K562 (cell line): ENCODE results near the gene RNF17. TPM values are rescaled to one million over a fixed set of nuclear protein-coding genes. Genes with fewer than 3 reads are reported as not detected.

Experiments used
- ATAC-seq: fragments of 200-7000 bp; cut with Tn5 transposase; 3 replicates; pipeline ENCODE4 v1.9.1; 2020; ENCODE audit warnings: moderate library complexity
- BruUV-seq: library from RNA; stranded (reverse); fragments of 400-500 nt; replicated peaks from 2 replicates; lab custom pipeline; 2021; lab: Mats Ljungman, UMichigan
- CTCF ChIA-PET: fragments of 300-600 bp; formaldehyde crosslinking; extraction: SDS; loops from one replicate; lab custom pipeline; 2021; ENCODE audit warnings: low intra/inter-chr PET ratio; lab: Yijun Ruan, JAX
- POLR2A ChIA-PET: fragments of 300-600, 350-650 bp; sonication (Branson Sonifier 250); formaldehyde crosslinking; extraction: SDS; loops from one replicate; lab custom pipeline; 2021; ENCODE audit warnings: antibody characterized with exemption, inconsistent platforms; lab: Yijun Ruan, JAX
- DNase-seq, 4 experiments: peaks; one replicate each; pipeline versions ENCODE4 v3.0.0 to v3.0.0-alpha.2; 2011 to 2018; ENCODE audit warnings: low spot score in 3 of 4, mixed read lengths in 3 of 4; ENCODE audit errors: extremely low read depth in 1 of 4
- FAIRE-seq: peaks from 2 replicates; lab custom pipeline; 2011; peaks lifted over from hg19 to GRCh38; lab: Jason Lieb, UNC
- H2AFZ ChIP-seq: 2 replicates; pipeline ENCODE4 v1.6.0; 2011; ENCODE audit warnings: low read depth, low read length, control low read depth, inconsistent platforms
- H3K27ac ChIP-seq: fragments of 200-600 bp; 3 replicates; pipeline ENCODE4 v1.8.0; 2011; ENCODE audit warnings: low read depth, mild to moderate bottlenecking, control low read depth, inconsistent platforms, low read length, moderate library complexity, mixed read lengths; ENCODE audit errors: extremely low read depth
- H3K27me3 ChIP-seq, 2 experiments: fragments of 300-600 bp in 1 of 2; 2 replicates in 1 of 2; 3 replicates in 1 of 2; pipeline versions ENCODE4 v1.6.0 to v1.8.0; 2011; ENCODE audit warnings: inconsistent platforms in 2 of 2, low read length in 2 of 2, mild to moderate bottlenecking in 1 of 2, mixed read lengths in 1 of 2, moderate library complexity in 1 of 2; ENCODE audit not compliant: control insufficient read depth in 2 of 2, insufficient read depth in 2 of 2
- H3K36me3 ChIP-seq: fragments of 300-600 bp; 3 replicates; pipeline ENCODE4 v1.8.0; 2011; ENCODE audit warnings: mild to moderate bottlenecking, low read length, inconsistent platforms; ENCODE audit not compliant: control insufficient read depth, insufficient read depth
- H3K4me1 ChIP-seq, 2 experiments: fragments of 200-600 bp in 1 of 2; replicated peaks in 1 of 2; 2 replicates in 1 of 2; 3 replicates in 1 of 2; pipeline versions ENCODE4 v1.5.1 to v1.8.0; 2011; ENCODE audit warnings: inconsistent platforms in 2 of 2, low read length in 2 of 2, mild to moderate bottlenecking in 1 of 2, mixed read lengths in 1 of 2, moderate library complexity in 1 of 2; ENCODE audit not compliant: control insufficient read depth in 2 of 2, insufficient read depth in 2 of 2
- H3K4me2 ChIP-seq: 2 replicates; pipeline ENCODE4 v1.6.1; 2011; ENCODE audit warnings: low read length, control low read depth, inconsistent platforms, mixed read lengths; ENCODE audit not compliant: insufficient read depth
- H3K4me3 ChIP-seq: fragments of 200-600 bp; sonication (generic), shearing (Covaris generic); 2 replicates; pipeline ENCODE4 v1.5.1; 2016; ENCODE audit warnings: control low read depth, inconsistent platforms
- H3K79me2 ChIP-seq: fragments of 200-600 bp; 3 replicates; pipeline ENCODE4 v1.8.0; 2011; ENCODE audit warnings: low read length, inconsistent platforms; ENCODE audit not compliant: control insufficient read depth, insufficient read depth
- H3K9ac ChIP-seq, 2 experiments: 2 replicates each; pipeline versions ENCODE4 v1.6.0 to v1.6.1; 2011; ENCODE audit warnings: low read depth in 2 of 2, low read length in 2 of 2, control low read depth in 1 of 2, inconsistent platforms in 1 of 2, mild to moderate bottlenecking in 1 of 2, mixed read lengths in 1 of 2; ENCODE audit not compliant: insufficient read depth in 1 of 2
- H3K9me1 ChIP-seq: one replicate; pipeline ENCODE4 v1.6.0; 2011; ENCODE audit warnings: inconsistent platforms, mild to moderate bottlenecking, low read length, moderate library complexity; ENCODE audit not compliant: control insufficient read depth, insufficient read depth
- H3K9me3 ChIP-seq: replicated peaks from 2 replicates; pipeline ENCODE4 v1.5.1; 2011; ENCODE audit warnings: low read depth, low read length, inconsistent platforms; ENCODE audit not compliant: control insufficient read depth, insufficient read depth
- H4K20me1 ChIP-seq: replicated peaks from 2 replicates; pipeline ENCODE4 v1.6.1; 2011; ENCODE audit warnings: low read length, inconsistent platforms, mixed read lengths; ENCODE audit not compliant: control insufficient read depth, insufficient read depth
- MTA2 ChIP-seq: fragments of 450-650 bp; IDR thresholded peaks from 2 replicates; pipeline ENCODE4 v1.6.1; 2016; ENCODE audit warnings: low read depth
- PHF20 ChIP-seq: fragments of 450-650 bp; IDR thresholded peaks from 2 replicates; pipeline ENCODE4 v1.6.1; 2018; ENCODE audit not compliant: partially characterized antibody
- PHTF2 ChIP-seq: fragments of 250-450 bp; sonication (Bioruptor Pico); IDR thresholded peaks from 2 replicates; pipeline ENCODE4 v1.5.0; 2021; ENCODE audit warnings: mild to moderate bottlenecking
- SMARCB1 ChIP-seq: IDR thresholded peaks from 2 replicates; pipeline ENCODE4 v1.6.1; 2011; ENCODE audit warnings: improper control_type of control experiment, low read depth; ENCODE audit not compliant: insufficient read length
- whole genome bisulfite sequencing: fragments of 100-300 bp; shearing (Covaris generic); methylation state at CpG from one replicate; pipeline ENCODE4 v1.1.6; 2016; ENCODE audit warnings: low coverage, mixed read lengths; ENCODE audit not compliant: insufficient coverage; ENCODE audit errors: missing lambda C conversion rate; 5-methylcytosine and 5-hydroxymethylcytosine counted together
- in situ Hi-C: fragments of 300-500 bp; cut with MboI; formaldehyde crosslinking; loops from 4 replicates; pipeline ENCODE4 v1.15.0; 2018; ENCODE audit warnings: inconsistent platforms, mixed read lengths
- intact Hi-C: fragments of 100-400 bp; cut with micrococcal nuclease; formaldehyde crosslinking; loops from 2 replicates; pipeline ENCODE4 v1.14.2; 2022
- polyA plus RNA-seq, 8 experiments: library from polyadenylated mRNA; depleted of rRNA in 4 of 8; stranded (reverse) in 5 of 8; unstranded in 3 of 8; fragments of >200 nt; fragmentation: Nextera tagmentation in 2 of 8; fragmentation: Illumina TruSeq in 1 of 8; extraction: Ambion mirVana in 2 of 8; extraction: Trizol in 1 of 8; gene quantifications; 2 replicates each; pipeline versions ENCODE4 v1.2.1 to v1.2.3, GENCODE V29; 2011 to 2014; ENCODE audit warnings: inconsistent platforms in 1 of 8, missing spikeins in 1 of 8
- total RNA-seq, 7 experiments: library from RNA; depleted of rRNA in 6 of 7; stranded (reverse); fragments of >200 nt in 6 of 7; fragmentation: Illumina TruSeq in 2 of 7; extraction: Trizol in 2 of 7; gene quantifications; 2 replicates each; pipeline versions ENCODE4 v1.2.1 to v1.2.3, GENCODE V29; 2011 to 2021; ENCODE audit warnings: low replicate concordance in 1 of 7
- TF ChIP-seq, protein P1 (sequence below), 2 experiments: fragments of 450-650 bp; IDR thresholded peaks; 2 replicates each; pipeline ENCODE4 v1.6.1; 2018; ENCODE audit warnings: mild to moderate bottlenecking in 2 of 2, low read depth in 1 of 2; ENCODE audit not compliant: partially characterized antibody in 2 of 2
- TF ChIP-seq, protein P2 (sequence below): sonication (generic); formaldehyde crosslinking; IDR thresholded peaks from 2 replicates; pipeline ENCODE4 v1.8.0; 2022; ENCODE audit warnings: mild to moderate bottlenecking, missing genetic modification reagents

RNF17 gene
- total and polyA plus RNA-seq, 9 of the 15 experiments (the other 6 are each of a cell fraction or from before 2014, with no cell fraction given) = 0.11 to 0.90 (median 0.58) TPM

DNA sequence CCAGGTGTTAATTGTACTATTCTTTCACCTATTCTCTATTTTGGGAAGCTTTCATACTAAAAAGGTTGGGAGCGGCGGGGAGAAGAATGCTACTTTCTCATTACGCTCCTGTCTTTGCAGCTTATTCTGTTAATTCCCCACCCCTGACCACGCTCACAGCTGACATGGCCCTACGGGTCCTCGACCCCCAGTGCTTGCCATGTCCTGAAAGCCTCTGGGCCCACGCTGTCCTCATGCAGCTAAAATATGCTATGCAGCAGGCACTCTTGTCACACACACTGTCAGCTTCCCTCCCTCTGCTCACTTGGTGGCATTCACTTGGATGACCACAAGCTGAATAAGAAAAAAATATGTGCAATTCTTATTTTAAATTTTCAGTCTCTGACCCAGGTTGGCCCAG lies 126.3 kb downstream of the RNF17 start:
- Histone ChIP-seq H3K4me1 (peaks cover 0 to 9% of the 10 kb centered on the region in 2 experiments; a peak in 2 of 5 replicates), H3K27ac (no peak overlapping the region), H3K9me3 (no peaks in the 10 kb centered on the region), H3K9me1 (no peaks in the 10 kb centered on the region), H2AFZ (no peak overlapping the region), H3K9ac (no peak overlapping the region), H3K36me3 (peaks cover 81% of the 10 kb centered on the region; the same call in 1 of the 3 replicates), H3K79me2 (no peaks in the 10 kb centered on the region), H4K20me1 (no peaks in the 10 kb centered on the region), H3K4me2 (no peak overlapping the region), H3K27me3 (no peaks in the 10 kb centered on the region), H3K4me3 (no peak overlapping the region)
- FAIRE-seq (no peak), DNase-seq (no peak), ATAC-seq (no peak)
- ChIA-PET POLR2A (interaction anchor here (1.2 kb wide), 1 partner anchor 11 kb away, joined by 3 read pairs; no protein-coding TSS in a partner anchor), CTCF (no interaction called here)
- no TSS peak for BruUV-seq
- intact Hi-C loops (no loop called here), in situ Hi-C loops (no loop called here)
- 96% methylated on average over 3 of the region's 7 CpGs for WGBS
- TF ChIP-seq, protein P1, sequence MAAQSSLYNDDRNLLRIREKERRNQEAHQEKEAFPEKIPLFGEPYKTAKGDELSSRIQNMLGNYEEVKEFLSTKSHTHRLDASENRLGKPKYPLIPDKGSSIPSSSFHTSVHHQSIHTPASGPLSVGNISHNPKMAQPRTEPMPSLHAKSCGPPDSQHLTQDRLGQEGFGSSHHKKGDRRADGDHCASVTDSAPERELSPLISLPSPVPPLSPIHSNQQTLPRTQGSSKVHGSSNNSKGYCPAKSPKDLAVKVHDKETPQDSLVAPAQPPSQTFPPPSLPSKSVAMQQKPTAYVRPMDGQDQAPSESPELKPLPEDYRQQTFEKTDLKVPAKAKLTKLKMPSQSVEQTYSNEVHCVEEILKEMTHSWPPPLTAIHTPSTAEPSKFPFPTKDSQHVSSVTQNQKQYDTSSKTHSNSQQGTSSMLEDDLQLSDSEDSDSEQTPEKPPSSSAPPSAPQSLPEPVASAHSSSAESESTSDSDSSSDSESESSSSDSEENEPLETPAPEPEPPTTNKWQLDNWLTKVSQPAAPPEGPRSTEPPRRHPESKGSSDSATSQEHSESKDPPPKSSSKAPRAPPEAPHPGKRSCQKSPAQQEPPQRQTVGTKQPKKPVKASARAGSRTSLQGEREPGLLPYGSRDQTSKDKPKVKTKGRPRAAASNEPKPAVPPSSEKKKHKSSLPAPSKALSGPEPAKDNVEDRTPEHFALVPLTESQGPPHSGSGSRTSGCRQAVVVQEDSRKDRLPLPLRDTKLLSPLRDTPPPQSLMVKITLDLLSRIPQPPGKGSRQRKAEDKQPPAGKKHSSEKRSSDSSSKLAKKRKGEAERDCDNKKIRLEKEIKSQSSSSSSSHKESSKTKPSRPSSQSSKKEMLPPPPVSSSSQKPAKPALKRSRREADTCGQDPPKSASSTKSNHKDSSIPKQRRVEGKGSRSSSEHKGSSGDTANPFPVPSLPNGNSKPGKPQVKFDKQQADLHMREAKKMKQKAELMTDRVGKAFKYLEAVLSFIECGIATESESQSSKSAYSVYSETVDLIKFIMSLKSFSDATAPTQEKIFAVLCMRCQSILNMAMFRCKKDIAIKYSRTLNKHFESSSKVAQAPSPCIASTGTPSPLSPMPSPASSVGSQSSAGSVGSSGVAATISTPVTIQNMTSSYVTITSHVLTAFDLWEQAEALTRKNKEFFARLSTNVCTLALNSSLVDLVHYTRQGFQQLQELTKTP (IDR thresholded peaks at IDR 0.05; ENCODE audit: low read depth in 1 of 2, partially characterized antibody in 2 of 2) = no peak
- TF ChIP-seq MTA2 = no peak
- no peak for TF ChIP-seq SMARCB1
- TF ChIP-seq PHF20 = no peak
- TF ChIP-seq PHTF2 = no peak
- TF ChIP-seq, protein P2, sequence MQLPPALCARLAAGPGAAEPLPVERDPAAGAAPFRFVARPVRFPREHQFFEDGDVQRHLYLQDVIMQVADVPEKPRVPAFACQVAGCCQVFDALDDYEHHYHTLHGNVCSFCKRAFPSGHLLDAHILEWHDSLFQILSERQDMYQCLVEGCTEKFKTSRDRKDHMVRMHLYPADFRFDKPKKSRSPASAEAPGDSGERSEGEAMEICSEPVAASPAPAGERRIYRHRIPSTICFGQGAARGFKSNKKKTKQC (CRISPR knock-in tag) = no peak
